ENCODE data around the gene LCLAT1. TPM values are rescaled to one million over a fixed set of nuclear protein-coding genes. Genes with fewer than 3 reads are reported as not detected.

The LCLAT1 gene
- total RNA-seq, 2 donors from 2014 or later, result 14.8 to 43.9 TPM

GRCh38 chr2:30487603-30488002 lies 40.6 kb downstream of the LCLAT1 start:
- Histone ChIP-seq H3K27me3 (replicated peaks; ENCODE audit: insufficient read depth) (no peaks in the 10 kb centered on the region), H3K36me3 (no peaks in the 10 kb centered on the region), H3K9me3 (no peaks in the 10 kb centered on the region), H3K4me1 (ENCODE audit: control insufficient read depth in 1 of 2, low read depth in 2 of 2) (peaks cover 10 to 31% of the 10 kb centered on the region in 2 donors), H3K27ac (no peak overlapping the region), H3K4me3 (no peak overlapping the region)
- no peak for ATAC-seq (ENCODE audit: insufficient number of reproducible peaks, low FRiP score, low read depth)
- no peak for TF ChIP-seq CTCF (IDR thresholded peaks at IDR 0.05)
- no peak for DNase-seq (ENCODE audit: low spot score)

GRCh38 chr2:30488012-30488659 lies 41.1 kb downstream of the LCLAT1 start:
- DNase-seq (ENCODE audit: low spot score), result no peak
- no peak for ATAC-seq (ENCODE audit: insufficient number of reproducible peaks, low FRiP score, low read depth)
- H3K4me3 ChIP-seq, result no peak overlapping the region
- no peak for TF ChIP-seq CTCF (IDR thresholded peaks at IDR 0.05)
- peaks cover 16 to 34% of the 10 kb centered on the region in 2 donors for H3K4me1 ChIP-seq (ENCODE audit: control insufficient read depth in 1 of 2, low read depth in 2 of 2)
- no peaks in the 10 kb centered on the region for H3K27me3 ChIP-seq (replicated peaks; ENCODE audit: insufficient read depth)
- no peak overlapping the region for H3K27ac ChIP-seq
- no peaks in the 10 kb centered on the region for H3K9me3 ChIP-seq
- no peaks in the 10 kb centered on the region for H3K36me3 ChIP-seq

DNA sequence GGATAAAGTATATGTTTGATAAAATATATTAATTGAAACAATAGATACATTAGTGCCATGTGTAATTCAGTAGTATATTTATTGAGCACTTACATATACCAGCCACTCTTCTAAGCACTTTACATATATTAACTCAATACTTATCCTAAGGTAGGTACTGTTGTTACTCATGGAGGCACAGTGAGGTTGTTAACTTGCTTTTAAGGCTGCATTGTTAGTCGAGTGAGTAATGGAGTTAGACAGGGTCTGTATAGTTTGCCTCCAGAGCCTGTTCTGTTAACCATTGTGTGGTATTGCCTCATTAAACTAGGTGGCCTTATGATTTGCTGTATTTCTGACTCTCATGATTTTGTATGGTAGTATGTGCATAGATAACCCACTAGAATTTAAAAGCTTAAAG lies 44.2 kb downstream of the LCLAT1 start:
- H3K36me3 ChIP-seq, result no peaks in the 10 kb centered on the region
- no peak for ATAC-seq (ENCODE audit: insufficient number of reproducible peaks, low FRiP score, low read depth)
- no peak overlapping the region for H3K27ac ChIP-seq
- no peak for DNase-seq (ENCODE audit: low spot score)
- H3K27me3 ChIP-seq (replicated peaks; ENCODE audit: insufficient read depth), result no peaks in the 10 kb centered on the region
- no peaks in the 10 kb centered on the region for H3K9me3 ChIP-seq
- no peak overlapping the region for H3K4me3 ChIP-seq
- H3K4me1 ChIP-seq (ENCODE audit: control insufficient read depth in 1 of 2, low read depth in 2 of 2), result peaks cover 18 to 34% of the 10 kb centered on the region in 2 donors
- no peak for TF ChIP-seq CTCF (IDR thresholded peaks at IDR 0.05)

DNA sequence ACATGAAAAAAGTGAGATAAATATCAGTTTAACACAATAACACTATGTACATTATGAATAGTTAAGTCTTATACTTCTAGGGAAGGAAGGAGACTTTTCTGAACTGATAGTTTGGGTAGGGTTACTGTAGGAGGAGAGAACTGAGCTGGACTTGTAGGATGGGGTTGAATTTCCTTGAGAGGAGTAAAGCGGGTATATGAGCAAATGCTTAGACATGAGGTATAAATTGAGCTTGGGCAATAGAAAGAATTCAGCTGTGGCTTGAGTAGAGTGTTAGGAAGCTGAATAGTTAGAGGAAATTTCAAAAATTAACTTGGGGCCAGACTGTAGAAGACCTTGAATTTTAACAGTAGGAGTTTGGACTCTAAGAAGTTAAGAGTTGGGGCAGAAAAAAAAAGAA lies 45.1 kb downstream of the LCLAT1 start:
- DNase-seq (ENCODE audit: low spot score), result no peak
- Histone ChIP-seq H3K27me3 (replicated peaks; ENCODE audit: insufficient read depth) (no peaks in the 10 kb centered on the region), H3K4me3 (no peak overlapping the region), H3K27ac (peak overlapping the region in 1 of 2 donors; percentile 31), H3K9me3 (no peaks in the 10 kb centered on the region), H3K36me3 (no peaks in the 10 kb centered on the region), H3K4me1 (ENCODE audit: control insufficient read depth in 1 of 2, low read depth in 2 of 2) (peaks cover 18 to 34% of the 10 kb centered on the region in 2 donors)
- ATAC-seq (ENCODE audit: insufficient number of reproducible peaks, low FRiP score, low read depth), result no peak
- TF ChIP-seq CTCF (IDR thresholded peaks at IDR 0.05), result no peak

DNA sequence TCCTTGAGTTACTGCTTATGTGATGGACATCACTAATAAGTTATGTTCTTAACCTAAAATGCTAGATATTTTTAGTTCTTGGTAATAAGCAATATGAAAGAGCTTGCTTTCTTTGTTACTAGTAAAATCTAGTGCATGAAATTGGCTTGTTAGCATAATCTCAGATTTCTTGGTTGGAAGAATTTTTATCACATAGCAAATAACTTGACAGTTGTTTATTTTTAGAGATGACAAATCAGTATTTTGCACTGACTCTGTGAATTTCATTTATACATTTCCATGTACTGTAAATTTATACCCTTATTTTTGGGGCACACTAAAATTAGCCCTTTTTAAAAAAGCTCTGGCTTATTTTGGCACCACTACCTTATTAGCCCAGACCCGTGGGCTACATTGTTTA lies 45.6 kb downstream of the LCLAT1 start:
- Histone ChIP-seq H3K27me3 (replicated peaks; ENCODE audit: insufficient read depth) (no peaks in the 10 kb centered on the region), H3K36me3 (no peaks in the 10 kb centered on the region), H3K27ac (peak overlapping the region in 1 of 2 donors; percentile 31), H3K4me3 (no peak overlapping the region), H3K4me1 (ENCODE audit: control insufficient read depth in 1 of 2, low read depth in 2 of 2) (peaks cover 17 to 33% of the 10 kb centered on the region in 2 donors), H3K9me3 (no peaks in the 10 kb centered on the region)
- TF ChIP-seq CTCF (IDR thresholded peaks at IDR 0.05), result no peak
- DNase-seq (ENCODE audit: low spot score), result no peak
- ATAC-seq (ENCODE audit: insufficient number of reproducible peaks, low FRiP score, low read depth), result no peak
